Naive thymus-derived CD4-positive, alpha-beta T cell (primary cell): ENCODE results near the gene L1CAM. TPM values are rescaled to one million over a fixed set of nuclear protein-coding genes. Genes with fewer than 3 reads are reported as not detected.

ENCODE experiments used
- ATAC-seq: fragments of 150-1000 bp; cut with Tn5 transposase; 2 replicates; pipeline ENCODE4 v1.10.0; 2021; ENCODE audit warnings: mild to moderate bottlenecking, moderate library complexity
- CTCF ChIA-PET: fragments of 350-600 bp; sonication (Branson Sonifier 250); formaldehyde crosslinking; loops from one replicate; lab custom pipeline; 2021; ENCODE audit warnings: antibody characterized with exemption; lab: Charles Lee
- POLR2A ChIA-PET: fragments of 350-600 bp; sonication (Branson Sonifier 250); formaldehyde crosslinking; loops from one replicate; lab custom pipeline; 2021; ENCODE audit warnings: antibody characterized with exemption, inconsistent platforms; lab: Charles Lee
- DNase-seq, 9 donors: peaks; one replicate each; pipeline versions ENCODE4 v3.0.0 to v3.0.0-alpha.2; 2020 to 2022; ENCODE audit warnings: mixed read lengths in 1 of 9
- H3K27ac ChIP-seq: one replicate; pipeline ENCODE4 v1.7.0; 2013; ENCODE audit warnings: mild to moderate bottlenecking, low read depth, low read length, moderate library complexity
- H3K27me3 ChIP-seq, 2 donors: one replicate each; pipeline ENCODE4 v1.7.0; 2013; ENCODE audit warnings: low read length in 2 of 2, mild to moderate bottlenecking in 2 of 2, moderate library complexity in 2 of 2; ENCODE audit not compliant: control insufficient read depth in 2 of 2, insufficient read depth in 2 of 2
- H3K36me3 ChIP-seq, 3 experiments: 1 replicate in 2 of 3; 2 replicates in 1 of 3; pipeline ENCODE4 v1.7.0; 2013; ENCODE audit warnings: low read length in 3 of 3, mild to moderate bottlenecking in 3 of 3, moderate library complexity in 1 of 3; ENCODE audit not compliant: insufficient read depth in 3 of 3, control insufficient read depth in 2 of 3
- H3K4me1 ChIP-seq, 2 donors: one replicate each; pipeline ENCODE4 v1.7.0; 2013; ENCODE audit warnings: low read length in 2 of 2, mild to moderate bottlenecking in 2 of 2, moderate library complexity in 1 of 2; ENCODE audit not compliant: control insufficient read depth in 2 of 2, insufficient read depth in 2 of 2
- H3K4me3 ChIP-seq: 2 replicates; pipeline ENCODE4 v1.7.0; 2013; ENCODE audit warnings: mild to moderate bottlenecking, low read length
- H3K9me3 ChIP-seq, 3 experiments: 1 replicate in 2 of 3; 2 replicates in 1 of 3; pipeline ENCODE4 v1.7.0; 2013; ENCODE audit warnings: low read length in 3 of 3; ENCODE audit not compliant: control insufficient read depth in 2 of 3
- H3K27ac Mint-ChIP-seq, 9 donors: one replicate each; pipeline ENCODE4 v1.8.0; 2020 to 2022; ENCODE audit warnings: mixed read lengths in 9 of 9, mild to moderate bottlenecking in 8 of 9, moderate library complexity in 5 of 9, inconsistent platforms in 2 of 9
- H3K27me3 Mint-ChIP-seq, 5 donors: one replicate each; pipeline ENCODE4 v1.8.0; 2021 to 2022; ENCODE audit warnings: mixed read lengths in 5 of 5, mild to moderate bottlenecking in 1 of 5
- H3K36me3 Mint-ChIP-seq, 5 donors: one replicate each; pipeline ENCODE4 v1.8.0; 2020 to 2022; ENCODE audit warnings: mixed read lengths in 5 of 5, mild to moderate bottlenecking in 3 of 5, inconsistent platforms in 1 of 5
- H3K4me1 Mint-ChIP-seq, 7 donors: one replicate each; pipeline ENCODE4 v1.8.0; 2020 to 2022; ENCODE audit warnings: mixed read lengths in 7 of 7, mild to moderate bottlenecking in 3 of 7, inconsistent platforms in 1 of 7
- H3K4me3 Mint-ChIP-seq, 10 donors: one replicate each; pipeline ENCODE4 v1.8.0; 2020 to 2022; ENCODE audit warnings: mild to moderate bottlenecking in 10 of 10, mixed read lengths in 10 of 10, moderate library complexity in 6 of 10, inconsistent platforms in 2 of 10
- H3K9me3 Mint-ChIP-seq, 11 donors: one replicate each; pipeline ENCODE4 v1.8.0; 2020 to 2022; ENCODE audit warnings: mixed read lengths in 11 of 11, mild to moderate bottlenecking in 4 of 11, inconsistent platforms in 1 of 11, moderate library complexity in 1 of 11
- intact Hi-C, 2 donors: fragments of 100-400 bp; cut with micrococcal nuclease; formaldehyde crosslinking; loops; one replicate each; pipeline ENCODE4 v1.15.1; 2023
- polyA plus RNA-seq, 2 donors: library from polyadenylated mRNA; unstranded; fragments of 300-500 nt; fragmentation: Illumina TruSeq; gene quantifications; one replicate each; pipeline ENCODE4 v1.2.3, GENCODE V29; 2021
- total RNA-seq, 6 experiments: library from RNA in 5 of 6; stranded (reverse) in 5 of 6; gene quantifications; 1 replicate in 5 of 6; 2 replicates in 1 of 6; pipeline ENCODE4 v1.2.3 and lab custom pipeline; 2021 to 2026

Gene L1CAM
- total and polyA plus RNA-seq, 7 experiments from 2014 or later: 0.16 to 9.2 (median 1.1) TPM; not detected in 2

- POLR2A ChIA-PET: no interaction called here
- Histone ChIP-seq H3K27ac (no peak overlapping the region), H3K4me1 (no peaks in the 10 kb centered on the region), H3K27me3 (no peaks in the 10 kb centered on the region), H3K4me3 (no peak overlapping the region), H3K9me3 (no peaks in the 10 kb centered on the region), H3K36me3 (no peaks in the 10 kb centered on the region)
- ATAC-seq (no peak), DNase-seq (no peak)
- Mint-ChIP-seq H3K9me3 (no peaks in the 10 kb centered on the region), H3K27me3 (peaks cover 0 to 2% (median 0%) of the 10 kb centered on the region in 5 donors), H3K4me3 (no peak overlapping the region), H3K4me1 (no peaks in the 10 kb centered on the region), H3K27ac (no peak overlapping the region), H3K36me3 (no peaks in the 10 kb centered on the region)
- intact Hi-C loops: no loop called here
- CTCF ChIA-PET: no interaction called here
These were observed 18.8 kb downstream of the L1CAM start for GRCh38 chrX:153867139-153867538.

DNA sequence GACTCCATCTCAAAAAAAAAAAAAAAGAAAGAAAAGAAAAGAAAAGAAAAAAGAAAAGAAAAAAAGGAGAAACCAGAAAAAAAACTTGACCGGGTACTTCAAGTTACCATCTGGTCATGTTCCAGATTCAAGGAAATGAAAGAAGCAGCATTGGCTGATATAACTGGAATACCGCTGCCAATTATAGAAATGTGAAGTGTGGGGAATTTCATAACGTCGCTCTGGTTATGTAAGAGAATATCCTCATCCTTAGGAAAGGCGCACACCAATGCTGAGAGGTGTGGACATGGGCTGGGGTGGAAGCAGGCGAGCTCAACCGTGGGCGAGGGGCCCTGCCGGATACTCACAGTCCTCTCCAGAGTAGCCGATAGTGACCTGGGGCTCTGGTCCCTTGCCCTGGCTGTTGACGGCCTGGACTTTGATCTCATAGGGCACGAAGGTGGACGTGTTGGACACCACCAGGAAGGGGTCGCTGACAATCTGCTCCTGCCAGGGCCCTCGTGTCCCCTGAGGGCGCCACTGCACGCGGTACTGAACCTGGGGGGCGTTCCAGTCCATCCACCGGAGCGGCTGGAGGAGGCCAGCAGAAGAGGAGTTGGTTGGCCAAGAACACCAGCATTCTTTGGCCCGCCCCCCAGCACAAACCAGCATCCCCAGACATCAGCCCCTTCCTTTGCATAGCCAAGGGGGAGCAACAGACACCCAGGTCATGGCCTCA is 19.5 kb downstream of the L1CAM start:
- intact Hi-C loops: no loop called here
- H3K4me3 Mint-ChIP-seq: no peak overlapping the region
- peak overlapping the region in 1 of 9 donors; percentile 17 for H3K27ac Mint-ChIP-seq
- Histone ChIP-seq H3K27me3 (no peaks in the 10 kb centered on the region), H3K36me3 (no peaks in the 10 kb centered on the region), H3K27ac (no peak overlapping the region), H3K9me3 (no peaks in the 10 kb centered on the region), H3K4me1 (no peaks in the 10 kb centered on the region), H3K4me3 (no peak overlapping the region)
- H3K9me3 Mint-ChIP-seq: no peaks in the 10 kb centered on the region
- ChIA-PET POLR2A (no interaction called here), CTCF (no interaction called here)
- H3K27me3 Mint-ChIP-seq: peaks cover 0 to 1% (median 0%) of the 10 kb centered on the region in 5 donors
- H3K36me3 Mint-ChIP-seq: no peaks in the 10 kb centered on the region
- DNase-seq (no peak), ATAC-seq (no peak)
- H3K4me1 Mint-ChIP-seq: no peaks in the 10 kb centered on the region

- Mint-ChIP-seq H3K27me3 (no peaks in the 10 kb centered on the region), H3K4me3 (no peak overlapping the region), H3K9me3 (no peaks in the 10 kb centered on the region), H3K4me1 (no peaks in the 10 kb centered on the region), H3K36me3 (no peaks in the 10 kb centered on the region), H3K27ac (no peak overlapping the region)
- DNase-seq (no peak), ATAC-seq (no peak)
- H3K4me1 ChIP-seq: no peaks in the 10 kb centered on the region
- H3K4me3 ChIP-seq: no peak overlapping the region
- POLR2A ChIA-PET: no interaction called here
- no peak overlapping the region for H3K27ac ChIP-seq
- no peaks in the 10 kb centered on the region for H3K27me3 ChIP-seq
- intact Hi-C loops: no loop called here
- no peaks in the 10 kb centered on the region for H3K36me3 ChIP-seq
- CTCF ChIA-PET: no interaction called here
- no peaks in the 10 kb centered on the region for H3K9me3 ChIP-seq
These were observed 20.3 kb downstream of the L1CAM start for GRCh38 chrX:153865685-153866084.

DNA sequence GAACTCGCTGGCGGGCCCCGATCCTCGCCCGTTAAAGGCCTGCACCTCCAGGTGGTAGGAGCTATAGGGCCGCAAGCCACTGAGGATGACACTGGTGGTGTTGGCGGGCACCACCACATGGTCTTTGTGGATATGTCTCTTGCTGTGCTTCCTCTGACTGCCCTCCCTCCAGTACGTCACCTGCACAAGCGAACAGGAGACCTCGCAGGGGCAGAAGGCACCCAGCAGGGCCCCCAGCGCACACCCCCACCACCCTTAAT is 20.7 kb downstream of the L1CAM start:
- no peak overlapping the region for H3K27ac Mint-ChIP-seq
- Histone ChIP-seq H3K27me3 (no peaks in the 10 kb centered on the region), H3K27ac (no peak overlapping the region), H3K36me3 (no peaks in the 10 kb centered on the region), H3K4me1 (no peaks in the 10 kb centered on the region), H3K9me3 (no peaks in the 10 kb centered on the region), H3K4me3 (no peak overlapping the region)
- H3K36me3 Mint-ChIP-seq: no peaks in the 10 kb centered on the region
- intact Hi-C loops: no loop called here
- DNase-seq: no peak
- no peak for ATAC-seq
- H3K27me3 Mint-ChIP-seq: no peaks in the 10 kb centered on the region
- CTCF ChIA-PET: no interaction called here
- H3K4me1 Mint-ChIP-seq: no peaks in the 10 kb centered on the region
- no peak overlapping the region for H3K4me3 Mint-ChIP-seq
- H3K9me3 Mint-ChIP-seq: no peaks in the 10 kb centered on the region
- POLR2A ChIA-PET: no interaction called here

GRCh38 chrX:153864561-153865320 is 21.2 kb downstream of the L1CAM start:
- DNase-seq (no peak), ATAC-seq (no peak)
- no peaks in the 10 kb centered on the region for H3K27me3 Mint-ChIP-seq
- ChIA-PET CTCF (no interaction called here), POLR2A (no interaction called here)
- no peaks in the 10 kb centered on the region for H3K36me3 Mint-ChIP-seq
- Histone ChIP-seq H3K27ac (no peak overlapping the region), H3K4me1 (no peaks in the 10 kb centered on the region), H3K4me3 (no peak overlapping the region), H3K9me3 (no peaks in the 10 kb centered on the region), H3K36me3 (no peaks in the 10 kb centered on the region), H3K27me3 (no peaks in the 10 kb centered on the region)
- H3K4me3 Mint-ChIP-seq: no peak overlapping the region
- no peaks in the 10 kb centered on the region for H3K9me3 Mint-ChIP-seq
- H3K27ac Mint-ChIP-seq: no peak overlapping the region
- intact Hi-C loops: no loop called here
- H3K4me1 Mint-ChIP-seq: no peaks in the 10 kb centered on the region

GRCh38 chrX:153864101-153864500 is 21.9 kb downstream of the L1CAM start:
- Mint-ChIP-seq H3K9me3 (no peaks in the 10 kb centered on the region), H3K27ac (no peak overlapping the region), H3K4me3 (no peak overlapping the region), H3K27me3 (no peaks in the 10 kb centered on the region), H3K4me1 (no peaks in the 10 kb centered on the region), H3K36me3 (no peaks in the 10 kb centered on the region)
- Histone ChIP-seq H3K36me3 (no peaks in the 10 kb centered on the region), H3K4me3 (no peak overlapping the region), H3K9me3 (no peaks in the 10 kb centered on the region), H3K27ac (no peak overlapping the region), H3K27me3 (no peaks in the 10 kb centered on the region), H3K4me1 (no peaks in the 10 kb centered on the region)
- POLR2A ChIA-PET: no interaction called here
- DNase-seq (no peak), ATAC-seq (no peak)
- CTCF ChIA-PET: no interaction called here
- intact Hi-C loops: no loop called here
